Adrenal gland (tissue), 5 donors: ENCODE results near the gene TRRAP.

Experiments used
- POLR2A ChIP-seq, 2 donors: fragments of 450-650 bp; IDR thresholded peaks; one replicate each; pipeline ENCODE4 v1.6.1; 2017; ENCODE audit warnings: antibody characterized with exemption in 2 of 2, mild to moderate bottlenecking in 2 of 2, moderate library complexity in 1 of 2
- TF ChIP-seq, protein P1 (sequence below), 6 experiments: fragments of 450-650 bp in 4 of 6; fragments of 200-600 bp in 2 of 6; sonication (generic) in 1 of 6; IDR thresholded peaks; 1 replicate in 5 of 6; 2 replicates in 1 of 6; pipeline versions ENCODE4 v1.5.1 to v1.8.0; 2016 to 2021; ENCODE audit warnings: antibody characterized with exemption in 6 of 6, mild to moderate bottlenecking in 2 of 6, moderate library complexity in 1 of 6
- donor health status: DM: no; HTN: no; CAD: no.

GRCh38 chr7:99039384-99039891 is 161.1 kb downstream of the TRRAP start:
- no peak for TF ChIP-seq POLR2A (IDR thresholded peaks at IDR 0.05)
- TF ChIP-seq, protein P1, sequence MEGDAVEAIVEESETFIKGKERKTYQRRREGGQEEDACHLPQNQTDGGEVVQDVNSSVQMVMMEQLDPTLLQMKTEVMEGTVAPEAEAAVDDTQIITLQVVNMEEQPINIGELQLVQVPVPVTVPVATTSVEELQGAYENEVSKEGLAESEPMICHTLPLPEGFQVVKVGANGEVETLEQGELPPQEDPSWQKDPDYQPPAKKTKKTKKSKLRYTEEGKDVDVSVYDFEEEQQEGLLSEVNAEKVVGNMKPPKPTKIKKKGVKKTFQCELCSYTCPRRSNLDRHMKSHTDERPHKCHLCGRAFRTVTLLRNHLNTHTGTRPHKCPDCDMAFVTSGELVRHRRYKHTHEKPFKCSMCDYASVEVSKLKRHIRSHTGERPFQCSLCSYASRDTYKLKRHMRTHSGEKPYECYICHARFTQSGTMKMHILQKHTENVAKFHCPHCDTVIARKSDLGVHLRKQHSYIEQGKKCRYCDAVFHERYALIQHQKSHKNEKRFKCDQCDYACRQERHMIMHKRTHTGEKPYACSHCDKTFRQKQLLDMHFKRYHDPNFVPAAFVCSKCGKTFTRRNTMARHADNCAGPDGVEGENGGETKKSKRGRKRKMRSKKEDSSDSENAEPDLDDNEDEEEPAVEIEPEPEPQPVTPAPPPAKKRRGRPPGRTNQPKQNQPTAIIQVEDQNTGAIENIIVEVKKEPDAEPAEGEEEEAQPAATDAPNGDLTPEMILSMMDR (IDR thresholded peaks at IDR 0.05) = no peak
